ENCODE data around the gene LRG1. TPM values are rescaled to one million over a fixed set of nuclear protein-coding genes. Genes with fewer than 3 reads are reported as not detected.
A peak's percentile ranks its signal among the peaks of the same experiment; 100 is the strongest.

Gene LRG1
- total RNA-seq, 1 donor from 2014 or later: 1.0 TPM

- H3K27me3 Mint-ChIP-seq (ENCODE audit: unreplicated experiment): peaks cover 10% of the 10 kb centered on the region
- no peaks in the 10 kb centered on the region for H3K36me3 Mint-ChIP-seq (ENCODE audit: unreplicated experiment)
- peak overlapping the region; percentile 55 for H3K27ac Mint-ChIP-seq (ENCODE audit: unreplicated experiment)
- no peak overlapping the region for H3K4me3 Mint-ChIP-seq (ENCODE audit: unreplicated experiment)
- H3K4me1 Mint-ChIP-seq (ENCODE audit: low read depth, unreplicated experiment): peaks cover 7% of the 10 kb centered on the region
- TF ChIP-seq CTCF (IDR thresholded peaks at IDR 0.05; ENCODE audit: partially characterized antibody, unreplicated experiment): no peak
- no peak for DNase-seq
- peaks cover 3% of the 10 kb centered on the region for H3K9me3 Mint-ChIP-seq (ENCODE audit: unreplicated experiment)
Observed at GRCh38 chr19:4502282-4503131, 37.3 kb downstream of the LRG1 start.

- H3K4me3 Mint-ChIP-seq (ENCODE audit: unreplicated experiment): no peak overlapping the region
- TF ChIP-seq CTCF (IDR thresholded peaks at IDR 0.05; ENCODE audit: partially characterized antibody, unreplicated experiment): no peak
- H3K27me3 Mint-ChIP-seq (ENCODE audit: unreplicated experiment): peaks cover 10% of the 10 kb centered on the region
- H3K36me3 Mint-ChIP-seq (ENCODE audit: unreplicated experiment): no peaks in the 10 kb centered on the region
- H3K9me3 Mint-ChIP-seq (ENCODE audit: unreplicated experiment): peaks cover 3% of the 10 kb centered on the region
- H3K4me1 Mint-ChIP-seq (ENCODE audit: low read depth, unreplicated experiment): peaks cover 7% of the 10 kb centered on the region
- H3K27ac Mint-ChIP-seq (ENCODE audit: unreplicated experiment): no peak overlapping the region
- no peak for DNase-seq
Observed at GRCh38 chr19:4501691-4502090, 38.1 kb downstream of the LRG1 start.

- H3K27me3 Mint-ChIP-seq (ENCODE audit: unreplicated experiment): peaks cover 6% of the 10 kb centered on the region
- no peaks in the 10 kb centered on the region for H3K9me3 Mint-ChIP-seq (ENCODE audit: unreplicated experiment)
- H3K4me1 Mint-ChIP-seq (ENCODE audit: low read depth, unreplicated experiment): peaks cover 4% of the 10 kb centered on the region
- no peak for DNase-seq
- H3K27ac Mint-ChIP-seq (ENCODE audit: unreplicated experiment): no peak overlapping the region
- no peak overlapping the region for H3K4me3 Mint-ChIP-seq (ENCODE audit: unreplicated experiment)
- H3K36me3 Mint-ChIP-seq (ENCODE audit: unreplicated experiment): no peaks in the 10 kb centered on the region
- TF ChIP-seq CTCF (IDR thresholded peaks at IDR 0.05; ENCODE audit: partially characterized antibody, unreplicated experiment): no peak
Observed at GRCh38 chr19:4500841-4501591, 38.8 kb downstream of the LRG1 start.

GRCh38 chr19:4499855-4500254 is 40.0 kb downstream of the LRG1 start:
- H3K36me3 Mint-ChIP-seq (ENCODE audit: unreplicated experiment): no peaks in the 10 kb centered on the region
- peaks cover 4% of the 10 kb centered on the region for H3K4me1 Mint-ChIP-seq (ENCODE audit: low read depth, unreplicated experiment)
- no peak overlapping the region for H3K27ac Mint-ChIP-seq (ENCODE audit: unreplicated experiment)
- TF ChIP-seq CTCF (IDR thresholded peaks at IDR 0.05; ENCODE audit: partially characterized antibody, unreplicated experiment): no peak
- peaks cover 2% of the 10 kb centered on the region for H3K27me3 Mint-ChIP-seq (ENCODE audit: unreplicated experiment)
- no peaks in the 10 kb centered on the region for H3K9me3 Mint-ChIP-seq (ENCODE audit: unreplicated experiment)
- no peak overlapping the region for H3K4me3 Mint-ChIP-seq (ENCODE audit: unreplicated experiment)
- no peak for DNase-seq

- Mint-ChIP-seq H3K4me1 (ENCODE audit: low read depth, unreplicated experiment) (peaks cover 4% of the 10 kb centered on the region), H3K9me3 (ENCODE audit: unreplicated experiment) (no peaks in the 10 kb centered on the region), H3K27ac (ENCODE audit: unreplicated experiment) (no peak overlapping the region), H3K36me3 (ENCODE audit: unreplicated experiment) (no peaks in the 10 kb centered on the region), H3K4me3 (ENCODE audit: unreplicated experiment) (no peak overlapping the region), H3K27me3 (ENCODE audit: unreplicated experiment) (peaks cover 2% of the 10 kb centered on the region)
- DNase-seq: no peak
- TF ChIP-seq CTCF (IDR thresholded peaks at IDR 0.05; ENCODE audit: partially characterized antibody, unreplicated experiment): no peak
Observed at GRCh38 chr19:4499318-4499717, 40.5 kb downstream of the LRG1 start.
